ENCODE data around the gene CCT6B.

DNA sequence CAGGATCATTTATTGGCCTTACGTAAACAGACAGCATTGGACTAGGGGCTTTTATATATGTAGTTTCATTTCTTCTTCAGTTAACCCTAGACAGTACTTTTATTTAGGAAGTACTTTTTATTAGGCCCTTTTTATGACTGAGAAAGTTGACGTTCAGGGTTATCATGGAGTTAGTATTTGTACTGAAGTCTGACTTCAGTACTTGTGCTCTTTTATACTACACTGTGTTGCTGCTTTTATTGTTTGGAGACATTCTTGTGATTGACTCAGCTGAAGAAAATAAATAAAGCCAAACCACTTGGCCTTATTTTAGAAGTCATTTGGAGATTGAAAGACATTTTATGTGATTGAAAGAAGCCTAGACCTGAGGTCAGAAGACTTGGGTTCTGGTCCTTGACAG is 26.0 kb upstream of the CCT6B start:
- TF ChIP-seq, protein P1, sequence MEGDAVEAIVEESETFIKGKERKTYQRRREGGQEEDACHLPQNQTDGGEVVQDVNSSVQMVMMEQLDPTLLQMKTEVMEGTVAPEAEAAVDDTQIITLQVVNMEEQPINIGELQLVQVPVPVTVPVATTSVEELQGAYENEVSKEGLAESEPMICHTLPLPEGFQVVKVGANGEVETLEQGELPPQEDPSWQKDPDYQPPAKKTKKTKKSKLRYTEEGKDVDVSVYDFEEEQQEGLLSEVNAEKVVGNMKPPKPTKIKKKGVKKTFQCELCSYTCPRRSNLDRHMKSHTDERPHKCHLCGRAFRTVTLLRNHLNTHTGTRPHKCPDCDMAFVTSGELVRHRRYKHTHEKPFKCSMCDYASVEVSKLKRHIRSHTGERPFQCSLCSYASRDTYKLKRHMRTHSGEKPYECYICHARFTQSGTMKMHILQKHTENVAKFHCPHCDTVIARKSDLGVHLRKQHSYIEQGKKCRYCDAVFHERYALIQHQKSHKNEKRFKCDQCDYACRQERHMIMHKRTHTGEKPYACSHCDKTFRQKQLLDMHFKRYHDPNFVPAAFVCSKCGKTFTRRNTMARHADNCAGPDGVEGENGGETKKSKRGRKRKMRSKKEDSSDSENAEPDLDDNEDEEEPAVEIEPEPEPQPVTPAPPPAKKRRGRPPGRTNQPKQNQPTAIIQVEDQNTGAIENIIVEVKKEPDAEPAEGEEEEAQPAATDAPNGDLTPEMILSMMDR (IDR thresholded peaks at IDR 0.05; ENCODE audit: insufficient read depth, low read length, poor library complexity, severe bottlenecking), result no peak
- TF ChIP-seq EZH2phosphoT487 (conservative IDR thresholded peaks at IDR 0.05; ENCODE audit: low read length), result no peak

All from SU-DHL-6 (cell line).